UCSD-AML1 (cell line): ENCODE data around the gene MTSS2.

ENCODE experiments used
- DNase-seq: peaks from one replicate; lab custom pipeline; 2025; ENCODE audit not compliant: unreplicated experiment; lab: John Stamatoyannopoulos, UW

MTSS2 gene

DNA sequence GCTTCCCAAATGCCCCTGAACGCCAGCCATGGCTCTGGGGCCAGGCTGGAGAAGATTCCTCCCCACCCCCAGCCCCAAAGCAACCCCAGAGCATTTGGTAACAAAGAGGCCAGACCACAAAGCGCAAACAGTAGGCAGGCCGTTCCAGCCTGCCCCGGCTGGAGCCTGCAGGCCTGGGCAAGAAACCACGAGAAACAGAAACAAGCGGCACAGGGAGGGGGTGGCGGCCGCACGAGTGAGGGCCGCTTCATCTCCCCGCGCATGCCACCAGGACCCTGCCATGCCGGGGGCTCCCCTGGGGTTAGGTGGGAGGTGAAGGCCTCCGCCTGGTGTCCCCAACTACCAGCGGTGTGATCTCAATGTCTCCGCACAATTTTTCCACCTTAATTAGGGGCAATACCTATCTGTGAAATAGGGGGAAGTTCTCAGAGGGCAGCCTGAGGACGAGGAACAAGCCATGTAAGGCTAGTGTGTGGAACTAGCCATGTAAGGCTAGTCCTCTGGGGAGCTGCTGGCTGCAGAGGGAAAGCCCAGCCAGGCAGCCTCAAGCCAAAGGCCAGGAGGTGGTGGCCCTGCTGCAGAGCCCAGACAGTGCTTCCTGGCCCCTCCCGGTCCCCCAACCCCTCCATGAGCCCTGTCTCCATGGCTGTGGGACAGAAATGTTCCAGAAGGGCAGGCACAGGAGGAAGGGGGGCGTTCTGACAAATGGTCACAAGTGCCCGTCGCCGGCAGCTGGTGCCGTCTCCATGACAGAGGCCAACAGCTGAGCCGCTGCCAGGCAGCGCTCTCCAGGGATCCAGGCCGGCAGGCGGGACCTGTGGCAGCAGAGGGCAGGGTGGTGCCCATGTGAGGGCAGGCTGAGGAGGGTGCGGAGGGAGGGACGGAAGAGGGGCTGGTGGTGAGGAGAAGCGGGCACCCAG lies 14.5 kb upstream of the MTSS2 start:
- DNase-seq = peak; percentile 47

DNA sequence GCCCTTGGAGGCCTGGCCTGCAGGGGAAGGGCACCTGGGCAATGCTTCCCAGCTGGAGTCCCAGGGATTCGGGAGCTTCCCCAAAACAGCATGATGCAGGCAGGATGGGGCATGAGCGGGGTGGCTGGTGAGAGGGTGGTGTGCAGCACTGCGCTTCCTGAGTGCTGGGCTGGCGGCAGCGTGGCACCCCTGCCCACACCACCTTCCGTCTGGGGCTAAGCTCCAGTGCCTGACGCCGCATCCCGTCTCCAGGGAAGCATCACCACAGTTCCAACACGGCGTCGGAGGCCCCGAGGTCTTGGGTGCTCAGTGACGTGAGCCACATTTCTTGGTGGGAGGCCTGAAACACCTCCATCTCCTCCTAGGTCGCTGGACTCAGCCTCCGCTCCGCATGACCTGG lies 13.8 kb upstream of the MTSS2 start:
- no peak for DNase-seq

DNA sequence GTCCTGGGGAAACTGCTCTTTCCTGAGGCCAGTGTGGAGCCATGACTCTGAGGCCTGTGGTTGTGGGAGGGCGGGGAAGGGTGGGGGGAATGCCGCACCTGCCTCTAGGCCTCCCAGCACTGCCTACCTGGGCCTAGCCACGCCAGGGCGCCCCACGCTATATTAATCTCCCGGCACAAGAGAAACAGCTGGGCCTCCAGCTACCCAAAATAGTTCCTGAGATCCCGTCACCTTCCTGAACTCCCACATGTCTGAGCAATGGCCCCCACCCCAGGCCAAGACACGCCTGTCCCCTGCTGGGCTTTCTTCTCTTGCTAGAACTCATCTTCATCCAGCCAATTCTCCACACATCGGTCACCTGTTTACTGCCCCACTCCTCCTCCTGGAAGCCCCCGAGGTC lies 13.0 kb upstream of the MTSS2 start:
- no peak for DNase-seq

GRCh38 chr16:70697594-70698170 lies 11.8 kb upstream of the MTSS2 start:
- peak; percentile 57 for DNase-seq

DNA sequence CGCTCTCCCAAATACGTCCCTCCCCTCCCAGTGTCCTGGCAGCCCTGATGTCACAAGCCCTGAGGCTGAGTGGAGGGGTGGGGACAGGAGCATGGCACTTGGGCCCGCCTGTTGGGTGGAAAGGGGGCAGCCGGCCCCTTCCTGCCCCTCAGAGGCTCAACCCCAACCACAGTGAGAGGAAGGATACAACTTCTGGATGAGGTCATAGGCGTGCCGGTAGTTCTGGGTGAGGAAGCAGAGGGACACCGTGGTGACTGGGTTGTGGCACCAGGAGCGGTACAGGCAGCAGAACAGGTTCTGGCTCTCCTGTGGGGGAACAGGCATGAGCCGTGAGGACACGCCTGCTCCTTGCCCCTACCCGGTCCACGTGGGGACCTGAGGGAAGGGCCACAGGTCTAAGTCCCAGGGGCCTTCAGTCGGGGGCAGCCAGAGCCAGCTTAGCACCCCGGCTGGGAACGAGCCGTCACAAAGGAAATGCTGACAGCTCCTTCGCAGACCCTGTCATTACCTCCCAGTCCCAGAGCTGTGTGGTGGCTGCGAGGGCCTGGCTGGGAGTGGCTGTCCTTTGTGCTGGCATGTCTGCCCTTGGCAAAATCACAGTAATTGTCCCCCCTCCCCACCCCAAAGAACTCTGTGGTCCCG lies 11.2 kb upstream of the MTSS2 start:
- peak; percentile 83 for DNase-seq

- no peak for DNase-seq
These were observed 10.5 kb upstream of the MTSS2 start for GRCh38 chr16:70696355-70696754.

DNA sequence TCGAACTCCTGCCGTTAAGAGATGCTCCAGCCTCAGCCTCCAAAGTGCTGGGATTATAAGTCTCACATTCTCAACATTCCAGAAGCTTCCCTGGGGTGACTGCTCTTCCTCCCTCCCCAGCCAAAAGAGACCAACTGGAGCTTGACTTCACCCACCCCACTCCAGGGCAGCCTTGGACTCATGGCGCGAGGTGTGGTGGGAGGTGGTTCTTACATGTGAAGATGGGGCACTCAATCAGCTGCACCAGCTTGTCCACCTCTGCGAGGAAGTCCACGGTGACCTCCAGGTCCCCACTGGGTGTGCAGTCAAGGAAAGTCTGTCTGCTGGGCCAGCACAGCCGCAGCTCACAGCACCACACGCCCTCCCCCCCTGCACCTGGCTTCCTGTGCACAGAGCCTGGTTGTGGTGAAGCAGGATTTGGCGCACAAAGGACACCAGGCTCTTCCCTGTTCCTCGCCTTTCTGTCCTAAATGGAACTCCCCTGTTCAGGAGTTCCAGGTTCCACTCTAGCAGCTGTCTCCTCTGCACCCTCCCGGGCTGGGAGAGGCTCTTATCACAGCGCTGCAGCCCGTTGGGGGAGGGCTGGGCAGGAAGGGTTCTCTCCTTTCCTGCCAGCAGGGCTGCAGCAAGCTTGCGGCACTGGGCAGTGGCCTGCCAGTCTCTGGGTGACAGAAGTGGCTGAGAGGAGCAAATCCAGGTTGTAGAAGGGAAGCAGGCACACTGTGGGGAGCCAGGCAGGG lies 9.6 kb upstream of the MTSS2 start:
- peak; percentile 88 for DNase-seq

- DNase-seq = no peak
These were observed 9.0 kb upstream of the MTSS2 start for GRCh38 chr16:70694868-70695218.

GRCh38 chr16:70694088-70694867 lies 8.4 kb upstream of the MTSS2 start:
- no peak for DNase-seq

- no peak for DNase-seq
These were observed 7.2 kb upstream of the MTSS2 start for GRCh38 chr16:70692873-70693671.

- DNase-seq = no peak
These were observed 6.4 kb upstream of the MTSS2 start for GRCh38 chr16:70692130-70692872.

- no peak for DNase-seq
These were observed 5.6 kb upstream of the MTSS2 start for GRCh38 chr16:70691223-70692129.

DNA sequence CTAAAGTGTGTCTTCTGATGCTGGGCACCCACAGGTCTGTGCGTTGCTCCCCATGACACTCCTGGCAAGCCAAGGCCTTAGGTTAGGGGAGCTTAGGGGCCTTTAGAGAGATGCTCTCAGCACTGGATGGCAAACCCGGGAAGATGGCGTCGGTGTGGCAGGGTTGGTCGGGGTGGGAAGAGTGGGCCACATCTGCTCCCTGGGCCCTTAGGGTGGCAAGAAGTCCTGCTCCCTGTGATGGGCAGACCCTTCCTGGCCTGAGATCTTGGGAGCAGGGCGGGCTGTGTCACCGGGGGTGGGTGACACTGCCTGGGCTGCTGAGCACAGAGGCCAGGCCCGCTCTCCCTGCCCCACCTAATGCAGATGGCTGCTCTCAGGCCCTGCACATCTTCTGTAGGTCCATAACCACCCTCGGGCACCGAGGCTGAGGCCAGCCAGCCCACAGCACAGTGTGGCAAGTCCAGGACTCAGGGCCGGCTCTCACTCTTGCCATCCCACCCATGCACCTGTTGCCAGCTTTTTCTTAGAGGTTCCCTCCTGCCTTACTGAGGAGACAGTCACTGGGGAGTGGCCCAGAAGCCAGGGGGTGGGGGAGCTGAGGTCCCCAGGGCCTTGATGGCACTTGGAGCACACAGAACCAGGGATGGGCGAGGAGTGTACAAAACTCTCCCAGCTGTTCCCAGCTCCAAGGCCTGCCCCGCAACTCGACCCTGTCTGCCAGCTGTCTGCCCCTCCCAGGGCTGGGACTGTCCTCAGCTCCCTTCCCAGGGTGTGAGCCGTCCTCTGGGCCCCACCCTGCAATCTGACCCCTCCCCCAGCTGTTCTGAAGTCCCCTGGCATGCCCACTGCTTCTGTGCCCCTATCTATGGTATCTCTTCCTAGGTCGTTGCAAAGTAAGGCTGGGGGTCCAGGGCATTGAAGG lies 4.4 kb upstream of the MTSS2 start:
- DNase-seq = no peak

GRCh38 chr16:70689035-70689969 lies 3.4 kb upstream of the MTSS2 start:
- DNase-seq = no peak

DNA sequence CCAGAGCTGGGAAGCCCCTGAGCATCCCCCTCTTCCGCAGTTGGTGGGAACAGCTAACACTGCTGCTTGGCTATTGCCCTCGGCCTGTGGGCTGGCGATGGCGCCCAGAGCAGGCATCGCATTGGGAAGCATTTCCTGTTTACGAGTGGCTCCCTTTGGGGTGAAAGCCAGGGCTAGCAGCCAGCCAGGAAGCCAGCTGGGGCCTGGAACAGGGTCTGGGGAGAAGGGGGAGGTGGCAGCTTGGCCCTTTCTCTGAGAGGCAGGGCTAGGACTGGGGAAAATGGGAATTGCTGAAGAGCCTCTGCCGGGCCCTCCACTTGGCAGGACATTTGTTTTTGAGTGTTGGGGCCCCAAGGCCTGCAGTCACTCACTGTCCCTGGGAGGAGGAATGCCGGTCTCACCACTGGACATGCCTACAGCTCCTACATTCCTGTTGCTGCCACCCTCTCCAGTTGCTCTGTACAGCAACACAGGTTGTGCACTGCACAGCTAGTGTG lies 2.4 kb upstream of the MTSS2 start:
- DNase-seq = no peak
